Stomach (tissue), 4 donors: ENCODE data around the gene VEGFB.

Source experiments
- CTCF ChIP-seq, 7 experiments: fragments of 450-650 bp in 4 of 7; fragments of 200-600 bp in 3 of 7; sonication (generic) in 3 of 7; IDR thresholded peaks; one replicate each; pipeline ENCODE4 v1.5.1; 2016 to 2019; ENCODE audit warnings: antibody characterized with exemption in 7 of 7, control low read depth in 2 of 7, mild to moderate bottlenecking in 1 of 7
- POLR2A ChIP-seq, 4 donors: fragments of 450-650 bp; IDR thresholded peaks; one replicate each; pipeline ENCODE4 v1.6.1; 2016; ENCODE audit warnings: antibody characterized with exemption in 4 of 4, control low read depth in 2 of 4, mild to moderate bottlenecking in 1 of 4, moderate library complexity in 1 of 4

- TF ChIP-seq CTCF (IDR thresholded peaks at IDR 0.05) (peak in 2 of 7 experiments; percentile 13 to 17), POLR2A (IDR thresholded peaks at IDR 0.05) (peak in 1 of 4 donors; percentile 32)
Observed at GRCh38 chr11:64185693-64186491, 48.5 kb upstream of the VEGFB start, which contains the start of gene STIP1.
